ENCODE measurements around the gene ILF3.

DNA sequence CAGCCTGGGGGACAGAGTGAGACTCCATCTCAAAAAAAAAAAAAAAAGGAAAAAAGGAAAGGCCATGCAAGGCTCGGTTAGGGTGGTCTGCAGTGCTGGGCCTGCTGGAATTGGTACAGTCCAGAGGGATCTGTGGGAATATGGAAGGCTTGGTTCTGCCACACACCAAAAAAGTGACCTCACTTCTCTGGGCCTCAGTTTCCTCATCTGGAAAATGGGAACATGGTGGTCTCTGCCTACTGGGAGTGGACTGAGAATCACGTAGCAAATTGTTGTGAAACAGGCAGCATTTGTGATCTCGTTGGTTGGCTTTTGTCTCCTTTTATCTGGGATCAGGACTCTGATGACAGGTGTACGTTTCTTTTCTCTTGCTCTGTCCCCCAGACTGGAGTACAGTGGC lies 71.3 kb downstream of the ILF3 start:
- TF ChIP-seq CTCF (IDR thresholded peaks at IDR 0.05 in 2 of 3, conservative IDR thresholded peaks at IDR 0.05 in 1 of 3; ENCODE audit: control insufficient read depth in 2 of 3, extremely low read depth in 1 of 3, insufficient read depth in 1 of 3, low read depth in 3 of 3, low read length in 3 of 3): no peak
- no peak for TF ChIP-seq YY1 (IDR thresholded peaks at IDR 0.05; ENCODE audit: low read depth, low read length)
- TF ChIP-seq MTA3 (IDR thresholded peaks at IDR 0.05; ENCODE audit: borderline replicate concordance, low read length): no peak
- TF ChIP-seq EP300 (IDR thresholded peaks at IDR 0.05; ENCODE audit: borderline replicate concordance in 1 of 2, control insufficient read depth in 1 of 2, low read depth in 2 of 2, low read length in 2 of 2): no peak
- no peak for TF ChIP-seq E2F8 (IDR thresholded peaks at IDR 0.05; ENCODE audit: low read depth, partially characterized antibody)
- TF ChIP-seq POLR2AphosphoS2 (IDR thresholded peaks at IDR 0.05; ENCODE audit: low read depth, low read length): no peak
- no peak for TF ChIP-seq POLR2A (IDR thresholded peaks at IDR 0.05; ENCODE audit: low read depth, low read length)
- TF ChIP-seq MXI1 (IDR thresholded peaks at IDR 0.05; ENCODE audit: low read depth, low read length): no peak
- no peak for TF ChIP-seq CHD2 (IDR thresholded peaks at IDR 0.05; ENCODE audit: borderline replicate concordance, low read depth, low read length)
- TF ChIP-seq SP1 (IDR thresholded peaks at IDR 0.05; ENCODE audit: low read depth, low read length): no peak
- TF ChIP-seq MYC (IDR thresholded peaks at IDR 0.05; ENCODE audit: insufficient read depth, insufficient read length, insufficient replicate concordance, low read length, severe bottlenecking): no peak
- no peak for TF ChIP-seq NBN (IDR thresholded peaks at IDR 0.05)
- no peak for TF ChIP-seq SPI1 (IDR thresholded peaks at IDR 0.05; ENCODE audit: borderline replicate concordance, insufficient read depth, low read depth, low read length)
